Neural progenitor cell (in vitro differentiated cells): ENCODE results near the gene DEK. TPM values are rescaled to one million over a fixed set of nuclear protein-coding genes. Genes with fewer than 3 reads are reported as not detected.

Source experiments
- DNase-seq: peaks from one replicate; pipeline ENCODE4 v3.0.0-alpha.2; 2016; ENCODE audit warnings: low spot score
- H2AFZ ChIP-seq: fragments of 200-600 bp; sonication (generic); replicated peaks from 2 replicates; pipeline ENCODE4 v1.6.1; 2016; ENCODE audit warnings: antibody characterized with exemption
- H3F3A ChIP-seq: fragments of 200-600 bp; sonication (generic); 2 replicates; pipeline ENCODE4 v1.6.1; 2016; ENCODE audit warnings: antibody characterized with exemption, low read depth
- H3K27ac ChIP-seq: fragments of 200-600 bp; sonication (generic); 2 replicates; pipeline ENCODE4 v1.5.1; 2016; ENCODE audit warnings: mild to moderate bottlenecking
- H3K27me3 ChIP-seq: fragments of 200-600 bp; sonication (generic); 2 replicates; pipeline ENCODE4 v1.6.1; 2016; ENCODE audit warnings: mild to moderate bottlenecking, moderate library complexity
- H3K36me3 ChIP-seq: fragments of 200-600 bp; sonication (generic); 2 replicates; pipeline ENCODE4 v1.5.1; 2016
- H3K4me1 ChIP-seq: fragments of 200-600 bp; sonication (generic); 2 replicates; pipeline ENCODE4 v1.6.1; 2016; ENCODE audit warnings: mixed run types
- H3K4me2 ChIP-seq: fragments of 200-600 bp; sonication (generic); 2 replicates; pipeline ENCODE4 v1.6.1; 2016
- H3K4me3 ChIP-seq: fragments of 200-600 bp; sonication (generic); 2 replicates; pipeline ENCODE4 v1.5.1; 2016
- H3K79me2 ChIP-seq: fragments of 200-600 bp; sonication (generic); 2 replicates; pipeline ENCODE4 v1.6.1; 2016; ENCODE audit warnings: low read depth
- H3K9ac ChIP-seq: fragments of 200-600 bp; sonication (generic); 2 replicates; pipeline ENCODE4 v1.6.1; 2016
- H3K9me3 ChIP-seq: fragments of 200-600 bp; sonication (generic); 2 replicates; pipeline ENCODE4 v1.5.1; 2016; ENCODE audit warnings: low read depth
- H4K20me1 ChIP-seq: fragments of 200-600 bp; sonication (generic); 2 replicates; pipeline ENCODE4 v1.6.1; 2016; ENCODE audit warnings: low read depth
- H3K27ac Mint-ChIP-seq: 3 replicates; pipeline ENCODE4 v1.8.0; 2021; ENCODE audit warnings: mixed read lengths
- H3K27me3 Mint-ChIP-seq: 2 replicates; pipeline ENCODE4 v1.8.0; 2022; ENCODE audit warnings: low read depth, mild to moderate bottlenecking, inconsistent platforms, moderate library complexity, mixed read lengths; ENCODE audit not compliant: insufficient read depth
- H3K36me3 Mint-ChIP-seq: 3 replicates; pipeline ENCODE4 v1.8.0; 2021; ENCODE audit warnings: mixed read lengths
- H3K4me1 Mint-ChIP-seq: 3 replicates; pipeline ENCODE4 v1.8.0; 2021; ENCODE audit warnings: mixed read lengths
- H3K4me3 Mint-ChIP-seq: 3 replicates; pipeline ENCODE4 v1.8.0; 2021; ENCODE audit warnings: mild to moderate bottlenecking, moderate library complexity, mixed read lengths
- H3K9me3 Mint-ChIP-seq: 3 replicates; pipeline ENCODE4 v1.8.0; 2020; ENCODE audit warnings: mixed read lengths
- EZH2 ChIP-seq: fragments of 200-600 bp; sonication (generic); IDR thresholded peaks from 2 replicates; pipeline ENCODE4 v1.6.1; 2017; ENCODE audit warnings: antibody characterized with exemption, mild to moderate bottlenecking, moderate library complexity
- EZH2phosphoT487 ChIP-seq: fragments of 200-600 bp; sonication (generic); IDR thresholded peaks from 2 replicates; pipeline ENCODE4 v1.6.1; 2017; ENCODE audit warnings: antibody characterized with exemption
- total RNA-seq: library from RNA; depleted of rRNA; stranded (reverse); fragments of >200 nt; gene quantifications from 2 replicates; pipeline ENCODE4 v1.2.3, GENCODE V29; 2015; ENCODE audit warnings: low replicate concordance
- TF ChIP-seq, protein P1 (sequence below): fragments of 200-600 bp; sonication (generic); IDR thresholded peaks from 2 replicates; pipeline ENCODE4 v1.5.1; 2017; ENCODE audit warnings: antibody characterized with exemption, mild to moderate bottlenecking

The DEK gene
- total RNA-seq, 1 donor from 2014 or later, result 501 TPM

- Histone ChIP-seq H3K36me3 (peaks cover 47% of the 10 kb centered on the region), H3K4me3 (no peak overlapping the region), H3K9me3 (no peaks in the 10 kb centered on the region), H3K27ac (no peak overlapping the region), H4K20me1 (peaks cover 69% of the 10 kb centered on the region), H3K4me2 (no peak overlapping the region), H2AFZ (no peak overlapping the region), H3K27me3 (no peaks in the 10 kb centered on the region), H3K9ac (no peak overlapping the region), H3K79me2 (peaks cover 100% of the 10 kb centered on the region), H3K4me1 (no peaks in the 10 kb centered on the region), H3F3A (peaks cover 13% of the 10 kb centered on the region)
- TF ChIP-seq EZH2 (no peak), EZH2phosphoT487 (no peak)
- TF ChIP-seq, protein P1, sequence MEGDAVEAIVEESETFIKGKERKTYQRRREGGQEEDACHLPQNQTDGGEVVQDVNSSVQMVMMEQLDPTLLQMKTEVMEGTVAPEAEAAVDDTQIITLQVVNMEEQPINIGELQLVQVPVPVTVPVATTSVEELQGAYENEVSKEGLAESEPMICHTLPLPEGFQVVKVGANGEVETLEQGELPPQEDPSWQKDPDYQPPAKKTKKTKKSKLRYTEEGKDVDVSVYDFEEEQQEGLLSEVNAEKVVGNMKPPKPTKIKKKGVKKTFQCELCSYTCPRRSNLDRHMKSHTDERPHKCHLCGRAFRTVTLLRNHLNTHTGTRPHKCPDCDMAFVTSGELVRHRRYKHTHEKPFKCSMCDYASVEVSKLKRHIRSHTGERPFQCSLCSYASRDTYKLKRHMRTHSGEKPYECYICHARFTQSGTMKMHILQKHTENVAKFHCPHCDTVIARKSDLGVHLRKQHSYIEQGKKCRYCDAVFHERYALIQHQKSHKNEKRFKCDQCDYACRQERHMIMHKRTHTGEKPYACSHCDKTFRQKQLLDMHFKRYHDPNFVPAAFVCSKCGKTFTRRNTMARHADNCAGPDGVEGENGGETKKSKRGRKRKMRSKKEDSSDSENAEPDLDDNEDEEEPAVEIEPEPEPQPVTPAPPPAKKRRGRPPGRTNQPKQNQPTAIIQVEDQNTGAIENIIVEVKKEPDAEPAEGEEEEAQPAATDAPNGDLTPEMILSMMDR, result no peak
- Mint-ChIP-seq H3K36me3 (peaks cover 61% of the 10 kb centered on the region), H3K4me3 (no peak overlapping the region), H3K9me3 (no peaks in the 10 kb centered on the region), H3K4me1 (no peaks in the 10 kb centered on the region), H3K27ac (no peak overlapping the region), H3K27me3 (peaks cover 2% of the 10 kb centered on the region)
- DNase-seq, result no peak
Measured at GRCh38 chr6:18246205-18246604, 18.1 kb downstream of the DEK start.

DNA sequence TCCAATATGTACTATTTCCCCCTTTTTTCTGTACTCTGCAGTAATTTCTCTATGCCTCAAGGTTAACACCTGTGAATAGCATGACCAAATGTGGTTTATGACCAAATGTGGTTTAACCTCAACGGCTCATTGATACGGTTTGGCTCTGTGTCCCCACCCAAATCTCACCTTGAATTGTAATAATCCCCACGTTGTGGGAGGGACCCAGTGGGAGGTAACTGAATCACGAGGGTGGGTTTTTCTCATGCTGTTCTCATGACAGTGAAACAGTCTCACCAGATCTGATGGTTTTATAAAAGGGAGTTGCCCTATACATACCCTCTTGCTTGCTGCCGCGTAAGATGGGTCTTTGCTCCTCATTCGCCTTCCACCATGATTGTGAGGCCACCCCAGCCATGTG is 18.7 kb downstream of the DEK start:
- peaks cover 64% of the 10 kb centered on the region for H4K20me1 ChIP-seq
- peaks cover 42% of the 10 kb centered on the region for H3K36me3 ChIP-seq
- no peak overlapping the region for H3K27ac ChIP-seq
- H2AFZ ChIP-seq, result no peak overlapping the region
- H3K9me3 Mint-ChIP-seq, result no peaks in the 10 kb centered on the region
- H3K4me3 ChIP-seq, result no peak overlapping the region
- DNase-seq, result no peak
- no peaks in the 10 kb centered on the region for H3K27me3 ChIP-seq
- no peak overlapping the region for H3K4me3 Mint-ChIP-seq
- H3K79me2 ChIP-seq, result peaks cover 100% of the 10 kb centered on the region
- H3K27me3 Mint-ChIP-seq, result peaks cover 2% of the 10 kb centered on the region
- peaks cover 65% of the 10 kb centered on the region for H3K36me3 Mint-ChIP-seq
- H3K4me1 ChIP-seq, result no peaks in the 10 kb centered on the region
- no peak for TF ChIP-seq EZH2phosphoT487
- TF ChIP-seq, protein P1, result no peak
- no peak for TF ChIP-seq EZH2
- H3K9ac ChIP-seq, result no peak overlapping the region
- peaks cover 12% of the 10 kb centered on the region for H3F3A ChIP-seq
- no peaks in the 10 kb centered on the region for H3K4me1 Mint-ChIP-seq
- no peak overlapping the region for H3K27ac Mint-ChIP-seq
- no peak overlapping the region for H3K4me2 ChIP-seq
- H3K9me3 ChIP-seq, result no peaks in the 10 kb centered on the region

- peaks cover 15% of the 10 kb centered on the region for H3F3A ChIP-seq
- Mint-ChIP-seq H3K27ac (no peak overlapping the region), H3K36me3 (peaks cover 67% of the 10 kb centered on the region)
Measured at GRCh38 chr6:18245079-18245478, 19.3 kb downstream of the DEK start.

More at GRCh38 chr6:18245079-18245478, 19.3 kb downstream of the DEK start:
- no peak overlapping the region for H3K4me3 ChIP-seq
- TF ChIP-seq EZH2phosphoT487 (no peak), EZH2 (no peak)
- TF ChIP-seq, protein P1, result no peak
- Mint-ChIP-seq H3K27me3 (peaks cover 2% of the 10 kb centered on the region), H3K4me1 (no peaks in the 10 kb centered on the region), H3K9me3 (no peaks in the 10 kb centered on the region), H3K4me3 (no peak overlapping the region)
- no peak overlapping the region for H3K27ac ChIP-seq
- H3K36me3 ChIP-seq, result peaks cover 42% of the 10 kb centered on the region
- H3K4me2 ChIP-seq, result no peak overlapping the region
- H3K79me2 ChIP-seq, result peaks cover 100% of the 10 kb centered on the region
- H3K27me3 ChIP-seq, result no peaks in the 10 kb centered on the region
- H3K9me3 ChIP-seq, result no peaks in the 10 kb centered on the region
- H2AFZ ChIP-seq, result no peak overlapping the region
- H4K20me1 ChIP-seq, result peaks cover 61% of the 10 kb centered on the region
- H3K9ac ChIP-seq, result no peak overlapping the region
- H3K4me1 ChIP-seq, result no peaks in the 10 kb centered on the region
- no peak for DNase-seq
